Measurements from ENCODE around the gene SCCPDH. TPM values are rescaled to one million over a fixed set of nuclear protein-coding genes. Genes with fewer than 3 reads are reported as not detected.
A peak's percentile ranks its signal among the peaks of the same experiment; 100 is the strongest.

The SCCPDH gene, protein sequence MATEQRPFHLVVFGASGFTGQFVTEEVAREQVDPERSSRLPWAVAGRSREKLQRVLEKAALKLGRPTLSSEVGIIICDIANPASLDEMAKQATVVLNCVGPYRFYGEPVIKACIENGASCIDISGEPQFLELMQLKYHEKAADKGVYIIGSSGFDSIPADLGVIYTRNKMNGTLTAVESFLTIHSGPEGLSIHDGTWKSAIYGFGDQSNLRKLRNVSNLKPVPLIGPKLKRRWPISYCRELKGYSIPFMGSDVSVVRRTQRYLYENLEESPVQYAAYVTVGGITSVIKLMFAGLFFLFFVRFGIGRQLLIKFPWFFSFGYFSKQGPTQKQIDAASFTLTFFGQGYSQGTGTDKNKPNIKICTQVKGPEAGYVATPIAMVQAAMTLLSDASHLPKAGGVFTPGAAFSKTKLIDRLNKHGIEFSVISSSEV
- total RNA-seq: 50.6 TPM

DNA sequence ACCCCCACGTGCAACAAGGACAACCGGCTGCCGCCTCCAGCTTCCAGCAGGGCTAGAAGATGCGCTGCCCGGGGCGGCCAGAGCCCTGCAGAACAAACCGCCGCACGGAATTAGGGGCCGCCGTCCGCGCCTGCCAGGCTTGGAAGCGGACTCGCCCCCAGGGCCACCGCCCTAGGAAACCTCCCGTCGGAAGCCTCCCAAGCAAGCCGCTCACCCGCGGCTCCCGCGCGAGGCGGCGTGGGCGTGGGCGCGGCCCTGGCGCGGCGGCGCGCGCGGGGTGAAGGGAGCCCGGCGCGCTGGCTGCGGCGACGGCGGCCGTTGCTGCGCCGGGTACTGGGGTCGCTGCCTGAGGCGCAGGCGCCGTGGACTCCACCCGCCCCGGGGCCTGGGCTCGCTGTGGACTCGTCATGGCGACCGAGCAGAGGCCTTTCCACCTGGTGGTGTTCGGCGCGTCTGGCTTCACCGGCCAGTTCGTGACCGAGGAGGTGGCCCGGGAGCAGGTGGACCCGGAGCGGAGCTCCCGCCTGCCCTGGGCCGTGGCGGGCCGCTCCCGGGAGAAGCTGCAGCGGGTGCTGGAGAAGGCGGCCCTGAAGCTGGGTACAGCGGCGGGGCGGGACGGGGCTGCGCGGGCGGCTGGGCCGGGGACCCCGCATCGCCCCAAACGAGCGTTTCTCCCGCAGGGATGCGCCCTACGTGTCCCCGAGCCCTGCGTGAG is at the start of gene SCCPDH:
TSS of gene SCCPDH (plus strand) at position 394 of the 715 bp plus-strand sequence. CDS start at position 408, 14 bp downstream.
- Histone ChIP-seq H3K4me1 (ENCODE audit: control insufficient read depth in 3 of 3, insufficient read depth in 3 of 3, low read length in 3 of 3) (peaks cover 4 to 10% (median 4%) of the 10 kb centered on the region in 3 donors), H3K27ac (ENCODE audit: low read depth, low read length) (peak within 1 kb of the TSS; percentile 83), H3K9ac (ENCODE audit: low read depth in 1 of 3, low read length in 3 of 3) (peak within 1 kb of the TSS; percentile 84 to 89 (median 87)), H3K36me3 (ENCODE audit: control insufficient read depth in 3 of 3, insufficient read depth in 3 of 3, low read length in 3 of 3) (peaks cover 10 to 18% (median 15%) of the 10 kb centered on the region in 3 donors), H3K4me3 (ENCODE audit: low read length in 3 of 3) (peak within 1 kb of the TSS; percentile 85 to 87 (median 85)), H3K27me3 (ENCODE audit: control insufficient read depth in 3 of 3, insufficient read depth in 3 of 3, low read length in 3 of 3) (no peaks in the 10 kb centered on the region), H3K9me3 (ENCODE audit: control insufficient read depth in 3 of 3, low read length in 3 of 3) (no peaks in the 10 kb centered on the region)

DNA sequence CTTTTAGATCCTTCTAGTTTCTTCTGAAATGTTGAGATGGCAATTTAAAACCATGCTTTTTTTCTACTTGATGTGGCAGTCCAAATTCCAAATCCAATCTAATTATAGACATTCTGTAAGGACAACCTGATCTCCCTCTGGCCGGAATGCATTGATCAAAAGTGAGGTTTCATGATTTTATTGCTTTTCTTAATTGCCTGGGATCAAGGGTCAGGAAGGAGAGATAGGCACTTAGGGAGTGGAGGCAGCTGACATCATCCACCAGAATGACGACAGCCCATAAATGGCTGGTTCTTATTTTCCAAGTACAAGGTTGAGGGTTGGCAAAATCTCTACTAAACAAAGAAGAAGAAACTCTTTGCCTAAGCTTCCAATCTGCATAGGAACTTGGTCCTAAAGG is 46.4 kb upstream of the SCCPDH start:
- H3K27me3 ChIP-seq (ENCODE audit: control insufficient read depth in 3 of 3, insufficient read depth in 3 of 3, low read length in 3 of 3): no peaks in the 10 kb centered on the region
- H3K9ac ChIP-seq (ENCODE audit: low read depth in 1 of 3, low read length in 3 of 3): no peak overlapping the region
- H3K9me3 ChIP-seq (ENCODE audit: control insufficient read depth in 3 of 3, low read length in 3 of 3): no peaks in the 10 kb centered on the region
- no peaks in the 10 kb centered on the region for H3K36me3 ChIP-seq (ENCODE audit: control insufficient read depth in 3 of 3, insufficient read depth in 3 of 3, low read length in 3 of 3)
- H3K4me3 ChIP-seq (ENCODE audit: low read length in 3 of 3): no peak overlapping the region
- H3K27ac ChIP-seq (ENCODE audit: low read depth, low read length): no peak overlapping the region
- peaks cover 24 to 36% (median 28%) of the 10 kb centered on the region in 3 donors for H3K4me1 ChIP-seq (ENCODE audit: control insufficient read depth in 3 of 3, insufficient read depth in 3 of 3, low read length in 3 of 3)

DNA sequence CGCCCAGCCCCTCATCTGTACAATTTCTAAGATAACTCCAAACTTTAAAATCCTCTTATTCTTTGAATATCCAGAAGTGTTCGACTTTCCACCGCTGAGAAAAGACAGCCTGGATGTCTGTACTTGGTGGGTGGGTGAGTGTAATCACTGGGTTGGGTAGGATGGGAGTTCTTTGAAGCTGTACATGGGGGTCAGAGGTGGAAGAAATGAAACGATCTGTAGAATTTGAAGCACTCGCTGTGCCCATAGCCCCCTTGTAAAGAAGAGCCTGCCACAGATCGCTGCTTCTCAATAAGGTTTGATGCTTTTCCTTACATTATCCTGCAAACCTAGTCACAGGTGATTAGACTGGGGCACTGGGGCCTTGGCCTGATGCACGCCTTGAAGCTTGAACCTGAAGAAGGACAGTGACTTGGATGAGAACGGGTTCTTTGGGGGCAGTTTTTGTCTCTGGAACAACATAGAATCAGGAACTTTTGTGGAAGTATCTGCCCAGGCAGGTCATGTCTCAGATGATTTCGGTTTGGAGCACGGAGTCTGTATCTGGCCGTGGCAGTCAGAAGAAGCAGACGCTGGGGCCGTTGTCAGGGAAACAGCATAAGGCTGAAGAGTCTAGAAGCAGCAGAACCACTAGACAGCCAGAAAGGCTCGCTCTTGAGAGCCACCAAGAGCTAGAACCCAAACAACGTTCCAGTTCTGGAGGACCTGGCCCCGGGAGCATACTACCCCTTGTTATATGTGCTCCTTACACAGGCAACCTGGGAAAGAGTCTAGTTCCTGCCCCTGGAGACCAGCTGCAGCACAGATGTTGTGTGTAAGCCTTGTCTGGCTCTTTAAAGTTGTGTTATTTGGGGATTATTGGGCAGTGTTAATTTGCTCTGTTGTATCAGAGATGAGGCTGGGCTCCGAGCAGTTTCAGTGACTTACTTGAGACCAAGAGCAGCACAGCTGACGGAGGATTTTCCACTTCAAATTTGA is 45.1 kb upstream of the SCCPDH start:
- H3K27ac ChIP-seq (ENCODE audit: low read depth, low read length): peak overlapping the region; percentile 64
- peak overlapping the region in 1 of 3 donors; percentile 29 for H3K4me3 ChIP-seq (ENCODE audit: low read length in 3 of 3)
- H3K4me1 ChIP-seq (ENCODE audit: control insufficient read depth in 3 of 3, insufficient read depth in 3 of 3, low read length in 3 of 3): peaks cover 24 to 36% (median 29%) of the 10 kb centered on the region in 3 donors
- H3K36me3 ChIP-seq (ENCODE audit: control insufficient read depth in 3 of 3, insufficient read depth in 3 of 3, low read length in 3 of 3): no peaks in the 10 kb centered on the region
- H3K9me3 ChIP-seq (ENCODE audit: control insufficient read depth in 3 of 3, low read length in 3 of 3): no peaks in the 10 kb centered on the region
- no peak overlapping the region for H3K9ac ChIP-seq (ENCODE audit: low read depth in 1 of 3, low read length in 3 of 3)
- H3K27me3 ChIP-seq (ENCODE audit: control insufficient read depth in 3 of 3, insufficient read depth in 3 of 3, low read length in 3 of 3): no peaks in the 10 kb centered on the region

DNA sequence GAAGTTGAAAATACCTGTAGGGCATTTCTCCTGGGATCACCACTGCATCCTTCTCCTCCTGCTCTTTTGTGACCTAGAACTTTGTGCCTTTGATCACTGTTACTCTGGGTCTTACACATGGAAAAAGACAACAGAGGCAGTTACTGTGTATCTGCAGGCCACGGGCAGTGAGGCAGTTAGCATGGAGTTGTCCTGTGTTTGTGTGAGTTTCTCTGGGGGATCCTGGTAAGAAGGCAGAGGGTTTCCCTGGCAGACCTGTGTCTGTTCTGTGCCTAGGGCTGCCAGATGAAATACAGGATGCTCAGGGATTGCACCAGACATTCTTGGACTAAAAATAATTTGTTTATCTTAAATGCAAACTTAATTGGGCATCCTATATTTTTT is 44.4 kb upstream of the SCCPDH start:
- Histone ChIP-seq H3K9ac (ENCODE audit: low read depth in 1 of 3, low read length in 3 of 3) (peak overlapping the region in 1 of 3 donors; percentile 40), H3K4me1 (ENCODE audit: control insufficient read depth in 3 of 3, insufficient read depth in 3 of 3, low read length in 3 of 3) (peaks cover 24 to 36% (median 29%) of the 10 kb centered on the region in 3 donors), H3K27ac (ENCODE audit: low read depth, low read length) (peak overlapping the region; percentile 64), H3K27me3 (ENCODE audit: control insufficient read depth in 3 of 3, insufficient read depth in 3 of 3, low read length in 3 of 3) (no peaks in the 10 kb centered on the region), H3K4me3 (ENCODE audit: low read length in 3 of 3) (peak overlapping the region in 2 of 3 donors; percentile 8 to 56), H3K9me3 (ENCODE audit: control insufficient read depth in 3 of 3, low read length in 3 of 3) (no peaks in the 10 kb centered on the region), H3K36me3 (ENCODE audit: control insufficient read depth in 3 of 3, insufficient read depth in 3 of 3, low read length in 3 of 3) (no peaks in the 10 kb centered on the region)

DNA sequence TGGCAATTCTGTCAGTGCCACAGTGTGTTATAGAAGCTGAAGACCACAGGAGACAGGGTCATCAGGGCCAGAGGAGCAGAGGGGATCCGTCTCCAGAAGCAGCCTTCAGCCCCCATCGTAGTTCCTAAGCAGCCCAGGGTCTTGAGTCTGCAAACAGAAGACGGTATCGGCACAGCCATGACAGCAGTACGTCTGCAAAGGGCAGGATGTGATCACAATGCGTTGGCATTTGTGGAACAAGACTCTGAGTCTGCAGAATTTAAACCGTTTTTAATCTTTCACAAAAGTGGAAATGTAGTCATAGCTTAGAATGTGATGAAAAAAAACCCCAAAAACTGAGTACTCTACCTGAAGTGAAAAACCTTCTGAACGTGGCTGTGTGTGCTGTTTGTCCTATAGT is 44.0 kb upstream of the SCCPDH start:
- Histone ChIP-seq H3K9ac (ENCODE audit: low read depth in 1 of 3, low read length in 3 of 3) (peak overlapping the region in 2 of 3 donors; percentile 40 to 51), H3K4me3 (ENCODE audit: low read length in 3 of 3) (peak overlapping the region in 2 of 3 donors; percentile 8 to 56), H3K9me3 (ENCODE audit: control insufficient read depth in 3 of 3, low read length in 3 of 3) (no peaks in the 10 kb centered on the region), H3K27me3 (ENCODE audit: control insufficient read depth in 3 of 3, insufficient read depth in 3 of 3, low read length in 3 of 3) (no peaks in the 10 kb centered on the region), H3K36me3 (ENCODE audit: control insufficient read depth in 3 of 3, insufficient read depth in 3 of 3, low read length in 3 of 3) (no peaks in the 10 kb centered on the region), H3K4me1 (ENCODE audit: control insufficient read depth in 3 of 3, insufficient read depth in 3 of 3, low read length in 3 of 3) (peaks cover 24 to 36% (median 29%) of the 10 kb centered on the region in 3 donors), H3K27ac (ENCODE audit: low read depth, low read length) (peak overlapping the region; percentile 64)

DNA sequence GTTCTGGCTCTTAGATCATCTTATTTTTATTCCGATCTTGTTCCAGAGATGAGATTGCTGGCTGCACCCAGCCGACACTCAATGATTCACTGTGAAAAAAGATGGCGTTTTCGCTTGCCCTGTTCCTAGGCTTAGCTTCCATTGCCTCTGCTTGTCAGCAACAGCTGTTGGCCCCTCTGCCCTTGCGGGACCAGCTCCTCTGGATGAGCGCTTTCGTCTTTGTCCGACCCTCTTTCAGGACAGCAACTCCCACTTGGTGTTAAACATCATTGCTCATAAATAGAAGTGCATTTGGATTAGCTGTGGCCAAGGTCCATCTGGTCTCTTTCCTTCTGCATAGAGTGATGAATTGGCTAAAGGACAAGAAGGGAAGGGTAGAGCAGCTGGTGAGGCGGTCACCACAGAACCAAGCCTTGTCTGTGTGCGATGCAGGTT is 43.5 kb upstream of the SCCPDH start:
- Histone ChIP-seq H3K9me3 (ENCODE audit: control insufficient read depth in 3 of 3, low read length in 3 of 3) (no peaks in the 10 kb centered on the region), H3K36me3 (ENCODE audit: control insufficient read depth in 3 of 3, insufficient read depth in 3 of 3, low read length in 3 of 3) (no peaks in the 10 kb centered on the region), H3K27me3 (ENCODE audit: control insufficient read depth in 3 of 3, insufficient read depth in 3 of 3, low read length in 3 of 3) (no peaks in the 10 kb centered on the region), H3K4me3 (ENCODE audit: low read length in 3 of 3) (peak overlapping the region; percentile 56 to 60 (median 56)), H3K27ac (ENCODE audit: low read depth, low read length) (peak overlapping the region; percentile 64), H3K9ac (ENCODE audit: low read depth in 1 of 3, low read length in 3 of 3) (peak overlapping the region in 2 of 3 donors; percentile 40 to 51), H3K4me1 (ENCODE audit: control insufficient read depth in 3 of 3, insufficient read depth in 3 of 3, low read length in 3 of 3) (peaks cover 24 to 36% (median 29%) of the 10 kb centered on the region in 3 donors)

DNA sequence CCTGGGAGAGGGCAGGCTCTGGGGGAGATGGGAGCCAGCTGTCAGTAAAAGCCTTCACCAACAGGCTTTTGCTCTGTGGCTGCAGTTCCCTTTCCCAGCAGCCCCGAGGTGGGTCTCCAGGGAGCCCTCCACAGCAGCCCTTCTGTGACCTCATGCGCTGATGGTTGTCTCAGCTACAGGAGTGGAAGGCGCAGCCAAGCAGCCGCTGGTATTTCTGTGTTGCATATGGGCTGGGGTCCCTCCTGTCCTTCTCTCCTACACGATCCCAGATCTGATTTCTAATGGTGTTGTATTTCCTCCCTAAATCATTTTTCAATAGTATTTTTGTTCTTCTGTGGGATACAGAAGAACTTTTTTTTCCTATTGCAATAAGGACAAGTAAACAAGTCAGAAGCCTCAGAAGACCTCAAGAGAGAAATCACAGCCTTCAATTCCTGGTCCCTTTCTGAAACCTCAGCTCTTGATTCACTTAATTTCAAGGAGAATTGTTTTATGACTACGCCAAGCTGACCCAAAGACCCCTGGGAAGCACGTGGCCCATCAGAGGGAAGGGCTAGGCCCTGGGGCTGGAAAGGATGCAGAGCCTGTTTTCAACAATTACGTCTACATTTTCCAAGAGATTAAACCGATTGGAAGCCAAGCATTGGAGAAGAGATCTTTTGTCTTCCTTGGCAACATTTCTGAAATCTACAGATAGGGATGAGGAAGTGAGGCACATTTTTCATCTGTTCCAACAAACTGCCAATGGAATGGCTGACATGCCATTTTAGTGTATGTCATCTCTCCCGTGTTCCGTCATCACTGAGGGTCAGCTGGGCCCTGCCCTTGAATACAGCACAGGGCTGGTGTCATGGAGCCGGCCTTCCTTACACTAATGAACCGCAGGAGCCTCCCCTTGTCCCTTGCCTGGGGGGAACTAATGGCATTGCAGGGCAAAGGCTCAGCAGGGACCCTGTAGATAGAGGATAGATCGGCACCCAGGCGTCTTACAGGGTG is 42.0 kb upstream of the SCCPDH start:
- Histone ChIP-seq H3K27ac (ENCODE audit: low read depth, low read length) (peak overlapping the region; percentile 66), H3K9ac (ENCODE audit: low read depth in 1 of 3, low read length in 3 of 3) (peak overlapping the region in 1 of 3 donors; percentile 16), H3K4me3 (ENCODE audit: low read length in 3 of 3) (no peak overlapping the region), H3K4me1 (ENCODE audit: control insufficient read depth in 3 of 3, insufficient read depth in 3 of 3, low read length in 3 of 3) (peaks cover 24 to 36% (median 29%) of the 10 kb centered on the region in 3 donors), H3K9me3 (ENCODE audit: control insufficient read depth in 3 of 3, low read length in 3 of 3) (no peaks in the 10 kb centered on the region), H3K27me3 (ENCODE audit: control insufficient read depth in 3 of 3, insufficient read depth in 3 of 3, low read length in 3 of 3) (no peaks in the 10 kb centered on the region), H3K36me3 (ENCODE audit: control insufficient read depth in 3 of 3, insufficient read depth in 3 of 3, low read length in 3 of 3) (no peaks in the 10 kb centered on the region)

DNA sequence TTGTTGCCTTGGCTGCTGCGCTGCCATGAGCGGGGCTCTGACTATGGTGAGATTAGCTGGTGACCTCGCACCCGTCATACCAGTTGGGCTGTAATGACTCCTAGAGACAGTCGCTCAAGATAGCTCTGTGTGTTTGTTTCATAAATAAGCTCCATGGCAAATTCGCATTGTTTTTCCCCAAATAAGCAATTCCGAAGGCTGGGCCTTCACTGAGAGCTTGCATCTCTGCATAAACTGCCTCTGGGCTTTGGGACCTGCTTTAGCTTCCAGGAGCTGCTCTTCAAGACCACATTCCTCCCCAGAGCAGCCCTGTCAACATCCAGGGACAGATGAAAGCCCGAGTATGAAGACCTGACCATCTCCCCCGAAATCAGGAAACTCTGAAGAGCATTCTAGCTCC is 40.7 kb upstream of the SCCPDH start:
- no peak overlapping the region for H3K4me3 ChIP-seq (ENCODE audit: low read length in 3 of 3)
- H3K27ac ChIP-seq (ENCODE audit: low read depth, low read length): no peak overlapping the region
- no peaks in the 10 kb centered on the region for H3K9me3 ChIP-seq (ENCODE audit: control insufficient read depth in 3 of 3, low read length in 3 of 3)
- H3K27me3 ChIP-seq (ENCODE audit: control insufficient read depth in 3 of 3, insufficient read depth in 3 of 3, low read length in 3 of 3): no peaks in the 10 kb centered on the region
- H3K4me1 ChIP-seq (ENCODE audit: control insufficient read depth in 3 of 3, insufficient read depth in 3 of 3, low read length in 3 of 3): peaks cover 18 to 30% (median 26%) of the 10 kb centered on the region in 3 donors
- H3K36me3 ChIP-seq (ENCODE audit: control insufficient read depth in 3 of 3, insufficient read depth in 3 of 3, low read length in 3 of 3): no peaks in the 10 kb centered on the region
- no peak overlapping the region for H3K9ac ChIP-seq (ENCODE audit: low read depth in 1 of 3, low read length in 3 of 3)
